GM19035 (cell line): ENCODE results near the gene PRRT2.
"Not testable (repeated sequence)": the region's sequence is repeated elsewhere in the genome, so short reads cannot be mapped to it uniquely, and the experiment has no call there.

Source experiments
- ATAC-seq: cut with Tn5 transposase; IDR thresholded peaks from one replicate; pipeline ENCODE4 v1.9.1; 2021; ENCODE audit not compliant: unreplicated experiment

Gene PRRT2

DNA sequence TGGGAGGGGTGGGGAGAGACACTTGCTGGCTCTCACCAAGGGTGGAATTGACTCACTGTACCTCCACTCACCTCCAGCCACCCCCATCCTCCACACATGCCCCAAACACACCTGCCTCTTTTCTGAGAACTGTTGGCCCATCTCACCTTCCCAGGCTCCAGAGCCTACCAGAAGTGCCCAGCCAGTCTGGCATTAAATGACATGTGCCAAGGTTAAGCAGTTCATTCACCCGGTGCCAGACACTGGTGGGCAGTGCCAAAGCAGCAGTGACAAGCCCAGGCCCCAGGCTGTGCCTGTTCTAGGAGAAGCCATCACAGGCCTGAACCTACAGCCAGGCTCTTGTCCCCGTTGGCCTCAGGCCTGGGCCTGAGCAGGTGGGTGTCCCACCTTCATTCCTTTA lies 19.5 kb downstream of the PRRT2 start:
- ATAC-seq = no peak

DNA sequence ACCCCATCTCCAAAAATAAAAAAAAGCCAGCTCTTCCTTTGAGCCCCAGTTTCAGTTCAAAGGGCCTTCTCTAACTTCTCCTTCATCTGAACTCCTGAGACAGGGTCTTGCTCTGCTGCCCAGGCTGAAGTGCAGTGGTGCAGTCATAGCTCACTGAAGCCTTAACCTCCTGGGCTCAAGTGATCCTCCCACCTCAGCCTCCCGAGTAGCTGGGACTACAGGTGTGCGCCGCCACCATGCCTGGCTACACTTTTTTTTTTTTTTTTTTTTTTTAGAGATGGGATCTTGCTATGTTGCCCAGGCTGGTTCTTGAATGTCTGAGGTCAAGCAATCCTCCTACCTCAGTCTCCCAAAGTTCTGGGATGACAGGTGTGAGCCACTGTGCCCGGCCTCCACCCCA lies 21.2 kb downstream of the PRRT2 start:
- not testable (repeated sequence) for ATAC-seq

DNA sequence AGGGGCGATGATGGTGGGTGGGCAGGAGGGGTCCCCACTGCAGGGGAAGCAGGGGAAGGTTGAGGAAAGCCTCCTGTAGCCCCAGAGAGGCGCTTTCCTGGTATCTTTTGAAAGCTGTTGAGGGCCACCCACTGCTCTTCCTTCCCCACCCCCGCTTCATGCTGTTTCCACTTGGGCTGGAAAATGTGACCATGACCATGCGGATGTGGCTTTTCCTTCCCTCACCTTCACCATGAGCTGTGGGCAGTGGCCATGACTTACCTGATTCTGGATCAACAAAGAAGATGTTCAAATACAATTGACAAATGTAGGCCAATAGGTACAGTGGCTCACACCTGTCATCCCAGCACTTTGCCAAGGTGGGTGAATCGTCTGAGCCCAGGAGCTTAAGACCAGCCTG lies 22.1 kb downstream of the PRRT2 start:
- no peak for ATAC-seq

DNA sequence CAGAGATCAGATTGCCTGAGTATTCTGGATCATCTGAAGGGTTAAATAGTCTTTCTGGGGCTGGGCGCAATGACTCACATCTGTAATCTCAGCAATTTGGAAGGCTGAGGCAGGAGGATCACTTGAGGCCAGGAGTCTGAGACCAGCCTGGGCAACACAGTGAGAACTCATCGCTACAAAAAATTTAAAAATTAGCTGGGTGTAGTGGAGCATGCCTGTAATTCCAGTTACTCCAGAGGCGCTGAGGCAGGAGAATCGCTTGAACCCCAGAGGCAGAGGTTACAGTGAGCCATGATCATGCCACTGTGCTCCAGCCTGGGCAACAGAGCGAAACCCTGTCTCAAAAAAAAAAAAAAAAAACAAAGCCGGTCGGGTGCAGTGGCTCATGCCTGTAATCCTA lies 23.9 kb downstream of the PRRT2 start:
- ATAC-seq = no peak

DNA sequence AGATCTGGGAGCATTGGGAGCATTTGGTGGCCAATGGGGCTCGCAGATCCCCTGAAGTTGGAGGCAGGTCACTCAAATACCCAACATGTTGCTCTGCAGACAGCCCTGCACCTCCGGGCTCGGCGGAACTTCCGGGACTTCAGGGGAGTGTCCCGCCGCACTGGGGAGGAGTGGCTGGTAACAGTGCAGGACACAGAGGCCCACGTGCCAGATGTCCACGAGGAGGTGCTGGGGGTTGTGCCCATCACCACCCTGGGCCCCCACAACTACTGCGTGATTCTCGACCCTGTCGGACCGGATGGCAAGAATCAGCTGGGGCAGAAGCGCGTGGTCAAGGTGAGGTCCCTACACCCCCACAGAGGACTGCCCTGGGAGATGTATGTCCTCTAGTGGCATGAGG lies 24.6 kb downstream of the PRRT2 start:
- no peak for ATAC-seq

DNA sequence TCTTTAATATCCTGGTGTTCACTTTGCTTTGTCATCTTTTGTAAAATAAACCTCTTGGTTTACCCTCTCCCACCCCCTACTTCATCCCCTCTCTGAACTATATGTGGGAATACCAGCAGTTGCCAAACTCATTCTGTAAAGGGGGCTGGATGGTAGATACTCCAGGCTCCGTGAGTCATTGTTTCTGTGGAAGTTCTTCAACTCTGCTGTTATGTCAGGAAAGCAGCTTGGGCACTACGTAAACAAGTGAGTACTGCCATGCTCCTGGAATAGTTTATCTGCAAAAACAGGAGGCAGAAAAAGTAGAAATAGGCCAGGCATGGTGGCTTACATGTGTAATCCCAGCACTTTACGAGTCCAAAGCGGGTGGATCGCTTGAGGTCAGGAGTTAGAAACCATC lies 25.8 kb downstream of the PRRT2 start:
- ATAC-seq = no peak

DNA sequence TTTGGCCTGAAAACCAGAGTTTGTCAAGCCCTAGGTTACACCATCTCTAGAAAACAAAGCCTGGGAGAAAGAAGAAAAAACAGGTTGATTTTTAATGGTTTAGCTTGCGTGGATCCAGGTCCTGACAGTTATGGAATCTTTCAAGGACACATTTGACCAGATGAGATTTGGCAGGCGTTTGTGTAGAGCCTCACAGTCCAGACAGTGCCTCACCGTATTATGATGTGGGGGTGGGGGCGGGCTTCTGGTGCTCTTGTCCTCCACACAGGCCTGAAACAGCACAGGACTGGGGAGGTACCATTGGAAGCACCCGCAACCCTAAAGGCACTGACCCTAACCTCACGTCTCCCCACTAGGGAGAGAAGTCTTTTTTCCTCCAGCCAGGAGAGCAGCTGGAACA lies 27.8 kb downstream of the PRRT2 start:
- no peak for ATAC-seq

DNA sequence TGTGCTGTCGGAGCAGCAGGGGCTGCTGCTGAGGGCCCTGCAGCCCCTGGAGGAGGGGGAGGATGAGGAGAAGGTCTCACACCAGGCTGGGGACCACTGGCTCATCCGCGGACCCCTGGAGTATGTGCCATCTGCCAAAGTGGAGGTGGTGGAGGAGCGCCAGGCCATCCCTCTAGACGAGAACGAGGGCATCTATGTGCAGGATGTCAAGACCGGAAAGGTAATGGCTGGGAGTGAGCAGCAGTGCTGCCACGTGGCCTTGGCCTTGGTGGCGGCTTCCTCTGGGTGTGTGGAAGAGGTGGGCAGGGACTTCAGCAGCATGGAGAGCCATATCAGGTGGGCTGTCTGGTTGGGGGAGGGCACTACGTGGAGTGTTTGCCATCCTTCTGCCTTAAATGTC lies 28.2 kb downstream of the PRRT2 start:
- ATAC-seq = no peak

DNA sequence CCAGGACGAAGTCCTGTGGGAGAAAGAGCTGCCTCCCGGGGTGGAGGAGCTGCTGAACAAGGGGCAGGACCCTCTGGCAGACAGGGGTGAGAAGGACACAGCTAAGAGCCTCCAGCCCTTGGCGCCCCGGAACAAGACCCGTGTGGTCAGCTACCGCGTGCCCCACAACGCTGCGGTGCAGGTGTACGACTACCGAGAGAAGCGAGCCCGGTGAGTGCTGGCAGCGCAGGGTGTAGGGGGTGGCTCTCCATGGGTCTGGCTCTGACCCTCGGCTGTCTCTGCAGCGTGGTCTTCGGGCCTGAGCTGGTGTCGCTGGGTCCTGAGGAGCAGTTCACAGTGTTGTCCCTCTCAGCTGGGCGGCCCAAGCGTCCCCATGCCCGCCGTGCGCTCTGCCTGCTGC lies 29.6 kb downstream of the PRRT2 start:
- no peak for ATAC-seq

DNA sequence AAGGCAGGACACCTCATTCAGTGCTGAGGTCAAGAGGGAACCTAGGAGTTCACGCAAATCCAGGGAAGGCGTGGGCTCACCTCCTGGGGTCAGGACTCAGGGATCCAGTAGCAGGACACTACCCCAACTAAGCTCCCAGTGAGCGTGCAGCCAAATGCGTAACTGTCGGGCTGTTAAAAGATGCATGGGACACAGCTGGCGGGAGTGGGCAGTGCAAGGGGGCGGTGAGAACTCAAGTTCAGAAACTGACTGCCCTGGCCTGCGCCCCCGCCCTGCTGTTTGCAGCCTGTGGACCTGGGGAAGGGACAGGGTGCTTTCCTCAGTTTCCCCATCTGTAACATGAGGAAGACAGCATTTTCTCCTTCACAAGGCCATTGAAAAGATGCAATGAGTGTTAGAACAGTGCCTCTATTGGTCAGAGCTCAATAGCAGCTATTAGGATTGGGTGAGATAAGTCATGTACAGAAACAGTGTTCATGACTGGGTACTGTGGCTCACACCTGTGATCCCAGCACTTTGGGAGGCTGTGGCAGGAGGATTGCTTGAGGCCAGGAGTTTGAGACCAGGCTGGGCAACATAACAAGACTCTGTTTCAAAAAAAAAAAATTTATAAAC lies 30.8 kb downstream of the PRRT2 start:
- ATAC-seq = no peak

DNA sequence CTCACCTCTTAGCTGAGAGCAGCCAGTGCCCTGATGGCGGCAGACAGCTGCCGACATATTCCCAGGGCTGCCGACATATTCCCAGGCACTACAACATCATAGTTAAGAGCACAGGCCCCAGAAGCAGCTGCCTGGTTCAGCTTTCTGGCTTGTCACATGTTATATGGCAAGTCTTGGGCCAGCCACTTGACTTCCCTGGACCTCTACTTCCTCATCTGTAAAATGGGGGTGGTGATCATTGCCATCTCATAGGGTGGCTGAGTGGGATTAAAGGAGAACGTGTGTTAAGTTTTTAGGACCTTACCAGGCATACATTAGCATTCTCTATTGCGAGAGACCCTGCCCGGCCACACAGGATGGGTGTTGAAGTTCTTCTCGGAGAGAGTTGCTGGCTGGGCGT lies 31.9 kb downstream of the PRRT2 start:
- no peak for ATAC-seq

DNA sequence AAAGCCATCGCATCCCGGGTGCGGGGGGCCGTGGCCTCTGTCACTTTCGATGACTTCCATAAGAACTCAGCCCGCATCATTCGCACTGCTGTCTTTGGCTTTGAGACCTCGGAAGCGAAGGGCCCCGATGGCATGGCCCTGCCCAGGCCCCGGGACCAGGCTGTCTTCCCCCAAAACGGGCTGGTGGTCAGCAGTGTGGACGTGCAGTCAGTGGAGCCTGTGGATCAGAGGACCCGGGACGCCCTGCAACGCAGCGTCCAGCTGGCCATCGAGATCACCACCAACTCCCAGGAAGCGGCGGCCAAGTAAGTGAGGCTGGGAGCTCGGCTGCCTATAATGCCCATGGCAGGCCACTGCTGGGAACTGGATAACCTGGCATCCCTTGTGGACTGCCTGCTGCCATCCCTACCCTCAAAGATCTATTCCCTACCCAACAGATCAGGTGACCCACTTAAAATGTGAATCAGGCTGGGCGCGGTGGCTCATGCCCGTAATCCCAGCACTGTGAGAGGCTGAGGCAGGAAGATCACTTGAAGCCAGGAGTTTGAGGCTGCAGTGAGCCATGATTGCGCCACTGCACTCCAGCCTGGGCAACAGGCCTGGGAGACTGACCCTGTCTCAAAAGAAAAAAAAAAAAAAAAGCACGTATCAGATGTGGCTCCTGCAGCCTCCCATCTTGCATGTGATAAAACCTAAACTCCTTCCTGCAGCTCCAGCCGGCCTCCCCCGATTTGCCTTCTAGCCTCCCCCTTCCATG lies 32.8 kb downstream of the PRRT2 start:
- no peak for ATAC-seq

DNA sequence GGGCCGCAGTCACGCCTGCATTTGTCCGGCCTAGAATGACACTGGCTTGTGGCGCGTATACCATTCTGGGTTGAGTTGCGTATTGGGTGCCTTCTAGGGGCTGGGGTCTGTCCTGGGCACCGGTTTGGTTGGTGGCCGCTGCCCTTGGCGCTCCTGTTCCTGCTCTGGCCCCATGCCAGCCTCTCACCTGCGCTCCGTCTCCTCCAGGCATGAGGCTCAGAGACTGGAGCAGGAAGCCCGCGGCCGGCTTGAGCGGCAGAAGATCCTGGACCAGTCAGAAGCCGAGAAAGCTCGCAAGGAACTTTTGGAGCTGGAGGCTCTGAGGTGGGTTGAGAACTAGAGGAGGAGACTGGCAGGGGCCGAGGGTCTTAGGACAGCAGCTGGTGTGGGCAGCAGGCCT lies 33.7 kb downstream of the PRRT2 start:
- ATAC-seq = no peak

DNA sequence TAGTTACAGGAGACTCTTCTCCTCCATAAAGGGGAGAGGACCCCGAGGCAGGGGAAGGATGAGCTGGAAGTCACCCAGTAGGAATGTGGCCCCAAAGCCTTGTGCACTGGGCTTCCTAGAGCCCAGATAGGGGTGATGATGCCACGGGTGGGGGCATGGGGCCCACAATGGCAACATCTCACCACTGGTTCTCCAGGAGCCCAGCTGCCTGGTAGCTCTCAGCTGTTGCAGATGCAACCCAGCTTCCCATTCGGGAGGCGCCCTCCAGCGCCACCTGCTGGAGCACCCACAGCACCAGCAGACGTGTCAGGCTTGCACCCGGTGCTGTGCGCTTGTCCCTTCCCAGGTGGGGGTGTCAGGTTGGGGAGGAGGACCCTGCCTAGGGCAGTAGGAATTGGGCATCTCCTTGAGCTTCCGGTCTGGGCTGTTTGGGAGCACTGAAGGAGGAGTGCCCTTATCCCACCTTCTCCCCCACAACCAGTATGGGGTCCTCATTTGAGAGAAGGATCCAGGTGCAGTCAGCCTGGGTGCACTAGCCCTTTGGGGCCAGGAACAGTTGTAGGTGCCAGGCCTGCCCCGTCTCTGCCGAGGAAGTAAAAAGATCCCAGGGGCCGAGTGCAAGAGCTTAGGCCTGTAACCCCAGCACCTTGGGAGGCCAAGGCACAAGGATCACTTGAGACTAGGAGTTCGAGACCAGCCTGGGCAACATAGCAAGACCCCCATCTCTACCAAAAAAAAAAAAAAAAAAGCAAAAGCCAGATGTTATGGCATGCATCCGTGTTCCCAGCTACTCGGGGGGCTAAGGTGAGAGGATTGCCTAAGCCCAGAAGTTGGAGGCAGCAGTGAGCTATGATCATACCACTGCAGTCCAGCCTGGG lies 36.7 kb downstream of the PRRT2 start:
- ATAC-seq = no peak

DNA sequence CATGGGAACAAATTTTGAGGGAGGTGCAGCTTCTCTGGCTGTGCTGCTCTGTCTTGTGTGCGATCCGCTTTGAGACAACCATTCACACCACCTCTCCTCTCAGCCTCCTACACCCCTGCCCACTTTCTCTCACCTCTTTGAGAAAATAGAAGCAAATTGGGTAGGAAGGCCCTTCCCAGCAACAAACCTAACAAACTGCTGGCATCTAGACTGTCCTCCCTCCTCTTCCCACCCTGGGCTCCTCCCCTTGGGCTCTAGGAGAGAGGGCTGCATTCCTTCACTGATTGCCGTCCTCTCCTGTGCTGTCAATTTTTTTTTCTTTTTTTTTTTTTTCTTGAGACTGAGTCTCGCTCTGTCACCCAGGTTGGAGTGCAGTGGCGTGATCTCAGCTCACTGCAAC lies 37.5 kb downstream of the PRRT2 start:
- no peak for ATAC-seq

DNA sequence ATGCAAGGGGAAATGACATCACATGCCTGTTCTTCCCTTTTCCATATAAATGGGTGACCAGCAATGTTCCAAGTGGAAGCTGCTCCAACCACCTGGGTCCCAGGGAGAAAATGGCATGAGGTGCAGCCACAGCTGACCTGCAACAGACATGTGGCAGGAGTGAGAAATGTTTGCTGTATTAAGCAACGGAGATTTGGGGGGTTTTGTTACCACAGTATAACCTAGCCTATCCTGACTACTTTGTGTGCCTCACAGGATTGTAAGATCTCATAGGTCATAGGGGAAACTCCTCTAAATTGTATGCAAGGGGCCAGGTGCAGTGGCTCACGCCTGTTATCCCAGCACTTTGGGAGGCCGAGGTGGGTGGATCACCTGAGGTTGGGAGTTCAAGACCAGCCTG lies 39.0 kb downstream of the PRRT2 start:
- ATAC-seq = no peak

DNA sequence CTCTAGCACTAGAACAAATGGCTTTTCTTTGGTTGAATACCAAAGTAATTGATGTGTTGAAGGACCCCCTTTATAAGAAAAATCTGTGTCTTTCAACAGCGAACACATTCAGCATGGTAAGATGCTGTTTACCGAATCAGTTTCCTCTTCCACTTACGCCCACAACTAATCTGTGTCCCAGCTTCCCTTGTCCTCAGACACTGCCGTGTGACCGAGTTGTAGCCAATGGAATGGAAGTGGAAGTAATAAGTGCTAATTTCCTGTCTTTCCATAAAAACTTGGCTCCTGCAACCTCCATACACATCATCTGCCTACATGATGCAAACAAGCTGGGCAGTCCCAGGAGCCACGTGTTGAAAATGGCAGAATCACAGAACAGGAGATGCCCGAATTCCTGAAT lies 40.7 kb downstream of the PRRT2 start:
- ATAC-seq = no peak

DNA sequence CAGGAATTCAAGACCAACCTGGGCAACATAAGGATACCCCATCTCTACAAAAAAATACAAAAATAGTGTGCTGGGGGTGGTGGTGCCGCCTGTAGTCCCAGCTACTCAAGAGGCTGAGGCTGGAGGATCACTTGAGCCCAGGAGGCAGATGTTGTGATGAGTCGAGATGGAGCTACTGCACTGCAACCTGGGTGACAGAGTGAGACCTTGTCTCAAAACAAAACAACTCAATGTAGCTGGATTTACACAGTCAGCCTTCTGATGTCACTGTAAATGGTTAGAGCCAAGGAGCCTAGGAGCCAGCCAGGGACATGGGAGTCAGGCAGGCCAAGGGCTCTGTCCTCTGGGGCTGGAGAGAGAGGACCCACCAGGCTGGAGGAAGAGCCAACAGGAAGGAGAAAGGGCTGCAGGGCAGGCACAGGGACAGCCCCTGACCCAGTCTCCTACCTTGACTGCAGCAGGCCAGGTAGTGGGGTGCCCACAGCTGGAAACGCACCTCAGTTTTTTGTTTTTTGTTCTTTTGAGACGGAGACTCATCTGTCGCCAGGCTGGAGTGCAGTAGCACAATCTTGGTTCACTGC lies 42.6 kb downstream of the PRRT2 start:
- no peak for ATAC-seq

DNA sequence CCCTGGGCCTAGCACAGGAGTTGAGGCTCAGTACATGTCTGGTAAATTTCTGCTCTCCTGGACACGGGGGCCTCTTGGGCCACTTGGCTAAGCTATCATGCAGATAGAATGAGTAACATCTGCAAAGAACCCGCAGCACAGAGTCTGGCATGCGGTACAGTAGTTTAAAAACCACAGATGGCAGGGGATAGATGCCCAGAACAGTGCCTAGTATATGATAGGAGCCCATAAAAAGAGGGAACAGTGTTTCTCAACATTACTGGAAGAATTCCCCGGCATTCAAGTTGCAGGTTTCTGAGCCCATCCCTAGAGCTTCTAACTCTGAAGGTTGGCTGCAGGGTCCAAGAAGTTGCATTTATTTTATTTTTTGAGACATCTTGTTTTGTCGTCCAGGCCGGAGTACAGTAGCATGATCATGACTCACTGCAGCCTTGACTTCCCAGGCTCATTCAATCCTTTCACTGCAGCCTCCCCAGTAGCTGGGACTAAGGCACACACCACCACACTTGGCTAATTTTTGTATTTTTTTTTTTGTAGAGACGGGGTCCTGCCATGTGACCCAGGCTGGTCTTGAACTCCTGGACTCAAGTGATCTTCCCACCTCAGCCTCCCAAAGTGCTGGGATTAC lies 45.3 kb downstream of the PRRT2 start:
- ATAC-seq = no peak

DNA sequence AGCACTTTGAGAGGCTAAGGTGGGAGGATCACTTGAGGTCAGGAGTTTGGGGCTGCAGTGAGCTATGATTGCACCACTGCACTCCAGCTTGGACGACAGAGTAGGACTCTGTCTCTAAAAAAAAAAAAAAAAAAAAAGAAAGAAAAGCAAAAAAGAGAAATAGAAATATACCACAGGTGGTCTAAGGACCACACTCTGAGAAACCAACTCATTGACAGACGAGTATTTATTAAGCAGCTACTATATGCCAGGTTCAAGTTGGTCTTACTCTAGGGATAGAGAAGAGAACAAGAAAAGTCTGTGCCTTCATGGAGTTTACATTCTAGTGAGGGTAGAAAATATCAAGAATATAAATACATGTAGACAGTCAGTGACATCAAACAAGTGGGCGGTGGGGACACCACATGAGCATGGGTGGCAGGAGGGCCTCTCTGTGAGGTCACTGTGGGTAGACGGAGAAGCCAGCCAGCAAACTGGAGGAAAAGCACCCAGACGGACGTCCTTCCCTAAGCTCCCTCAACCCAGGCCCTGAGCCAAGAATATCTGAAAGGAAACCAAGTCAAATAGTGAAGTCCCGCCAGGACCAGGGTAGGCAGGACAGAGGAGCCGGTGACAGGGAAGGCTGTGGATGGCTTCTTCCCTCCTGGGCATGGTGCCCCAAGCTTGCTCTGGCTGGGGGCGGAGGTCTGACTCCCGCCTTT lies 46.3 kb downstream of the PRRT2 start:
- ATAC-seq = no peak

DNA sequence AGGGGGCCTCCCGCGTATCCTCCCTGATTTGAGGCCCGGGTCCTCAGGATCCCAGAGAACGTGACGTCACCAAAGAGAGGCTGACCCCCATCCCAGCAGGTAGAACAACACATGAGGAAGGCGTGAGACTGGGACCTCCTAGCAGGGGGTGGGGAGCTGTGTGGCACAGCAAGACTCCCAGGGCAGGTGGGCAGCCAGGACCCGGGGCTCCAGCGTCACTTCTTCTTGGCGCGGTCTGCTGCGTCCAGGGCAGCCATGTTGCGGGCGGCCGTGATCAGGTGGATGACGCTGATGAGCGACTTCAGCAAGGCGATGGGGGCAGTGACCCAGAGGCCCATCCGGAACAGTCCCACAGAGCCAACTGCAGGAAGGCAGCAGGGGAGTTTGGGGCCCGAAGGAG lies 47.0 kb downstream of the PRRT2 start:
- ATAC-seq = no peak
